ENCODE measurements around the gene COX5B. TPM values are rescaled to one million over a fixed set of nuclear protein-coding genes. Genes with fewer than 3 reads are reported as not detected.

Gene COX5B
- polyA plus RNA-seq, 1 donor (not counting 4 experiments of a cell fraction or from before 2014, with no cell fraction given), result 311 TPM

- TF ChIP-seq EZH2 (IDR thresholded peaks at IDR 0.05; ENCODE audit: low read length) (no peak), CTCF (optimal IDR thresholded peaks at IDR 0.05 in 1 of 3, IDR thresholded peaks at IDR 0.05 in 1 of 3, conservative IDR thresholded peaks at IDR 0.05 in 1 of 3; ENCODE audit: extremely low read depth in 1 of 3, insufficient read depth in 2 of 3, low read length in 3 of 3) (no peak)
- no peaks in the 10 kb centered on the region for H3K4me1 ChIP-seq (ENCODE audit: control insufficient read depth, extremely low read depth, insufficient read depth, low read length)
- peaks cover 2% of the 10 kb centered on the region for H3K9me3 ChIP-seq (ENCODE audit: control insufficient read depth, low read depth, low read length)
- no peak for DNase-seq (ENCODE audit: low read depth, low spot score)
- H3K79me2 ChIP-seq (ENCODE audit: control insufficient read depth, insufficient read depth, low read length), result no peaks in the 10 kb centered on the region
- H4K20me1 ChIP-seq (ENCODE audit: control insufficient read depth, extremely low read depth, insufficient read depth, low read length), result no peaks in the 10 kb centered on the region
- no peak overlapping the region for H3K4me3 ChIP-seq (ENCODE audit: control insufficient read depth in 2 of 3, extremely low read depth in 1 of 3, insufficient read depth in 2 of 3, low read depth in 1 of 3, low read length in 3 of 3)
- FAIRE-seq, result no peak
- H3K4me2 ChIP-seq (ENCODE audit: control insufficient read depth, extremely low read depth, insufficient read depth, low read depth, low read length), result no peak overlapping the region
- dilution Hi-C loops (cut with MboI; ENCODE audit: extremely low pct_ligation_motif_present, low sequenced_read_pairs), result no loop called here
- peaks cover 11 to 17% of the 10 kb centered on the region in 2 experiments for H3K36me3 ChIP-seq (ENCODE audit: control insufficient read depth in 2 of 2, extremely low read depth in 1 of 2, insufficient read depth in 2 of 2, low read length in 2 of 2)
- H3K9ac ChIP-seq (ENCODE audit: control insufficient read depth, extremely low read depth, insufficient read depth, low read length), result no peak overlapping the region
- no peaks in the 10 kb centered on the region for H3K27me3 ChIP-seq (ENCODE audit: control insufficient read depth, extremely low read depth, insufficient read depth, low read length)
- H3K27ac ChIP-seq (ENCODE audit: control insufficient read depth, insufficient read depth, low read length), result no peak overlapping the region
- no peak overlapping the region for H2AFZ ChIP-seq (ENCODE audit: control insufficient read depth, low read length)
- no peaks in the 10 kb centered on the region for H3K9me1 ChIP-seq (ENCODE audit: control insufficient read depth, extremely low read depth, insufficient read depth, low read length)
Measured at GRCh38 chr2:97654791-97655190, 8.9 kb downstream of the COX5B start.

GRCh38 chr2:97656129-97656755, 10.4 kb downstream of the COX5B start:
- FAIRE-seq (no peak), DNase-seq (ENCODE audit: low read depth, low spot score) (no peak)
- Histone ChIP-seq H3K27me3 (ENCODE audit: control insufficient read depth, extremely low read depth, insufficient read depth, low read length) (no peaks in the 10 kb centered on the region), H3K9me3 (ENCODE audit: control insufficient read depth, low read depth, low read length) (peaks cover 2% of the 10 kb centered on the region), H3K9me1 (ENCODE audit: control insufficient read depth, extremely low read depth, insufficient read depth, low read length) (no peaks in the 10 kb centered on the region), H3K79me2 (ENCODE audit: control insufficient read depth, insufficient read depth, low read length) (peaks cover 10% of the 10 kb centered on the region), H3K4me1 (ENCODE audit: control insufficient read depth, extremely low read depth, insufficient read depth, low read length) (no peaks in the 10 kb centered on the region), H3K36me3 (ENCODE audit: control insufficient read depth in 2 of 2, extremely low read depth in 1 of 2, insufficient read depth in 2 of 2, low read length in 2 of 2) (peaks cover 16 to 23% of the 10 kb centered on the region in 2 experiments), H3K4me3 (ENCODE audit: control insufficient read depth in 2 of 3, extremely low read depth in 1 of 3, insufficient read depth in 2 of 3, low read depth in 1 of 3, low read length in 3 of 3) (no peak overlapping the region), H3K9ac (ENCODE audit: control insufficient read depth, extremely low read depth, insufficient read depth, low read length) (no peak overlapping the region), H3K4me2 (ENCODE audit: control insufficient read depth, extremely low read depth, insufficient read depth, low read depth, low read length) (no peak overlapping the region), H2AFZ (ENCODE audit: control insufficient read depth, low read length) (no peak overlapping the region), H4K20me1 (ENCODE audit: control insufficient read depth, extremely low read depth, insufficient read depth, low read length) (no peaks in the 10 kb centered on the region), H3K27ac (ENCODE audit: control insufficient read depth, insufficient read depth, low read length) (no peak overlapping the region)
- TF ChIP-seq CTCF (optimal IDR thresholded peaks at IDR 0.05 in 1 of 3, IDR thresholded peaks at IDR 0.05 in 1 of 3, conservative IDR thresholded peaks at IDR 0.05 in 1 of 3; ENCODE audit: extremely low read depth in 1 of 3, insufficient read depth in 2 of 3, low read length in 3 of 3), result no peak
- dilution Hi-C loops (cut with MboI; ENCODE audit: extremely low pct_ligation_motif_present, low sequenced_read_pairs), result no loop called here
